Measurements from ENCODE around the gene JMY.
"Not testable (repeated sequence)": the region's sequence is repeated elsewhere in the genome, so short reads cannot be mapped to it uniquely, and the experiment has no call there.

JMY gene

GRCh38 chr5:79236970-79237739 lies 1.2 kb downstream of the JMY start:
- H3K27me3 ChIP-seq (ENCODE audit: control insufficient read depth in 2 of 2, insufficient read depth in 2 of 2, low read length in 2 of 2), result no peaks in the 10 kb centered on the region
- peak overlapping the region; percentile 83 to 97 for H3K9ac ChIP-seq (ENCODE audit: low read depth in 1 of 2, low read length in 2 of 2)
- peaks cover 0 to 11% of the 10 kb centered on the region in 2 donors for H3K4me1 ChIP-seq (ENCODE audit: control insufficient read depth in 2 of 2, insufficient read depth in 2 of 2, low read length in 2 of 2)
- no peaks in the 10 kb centered on the region for H3K36me3 ChIP-seq (ENCODE audit: control insufficient read depth in 2 of 2, insufficient read depth in 2 of 2, low read length in 2 of 2)
- peak overlapping the region; percentile 84 to 93 for H3K27ac ChIP-seq (ENCODE audit: low read depth in 2 of 2, low read length in 2 of 2)
- no peaks in the 10 kb centered on the region for H3K9me3 ChIP-seq (ENCODE audit: control insufficient read depth in 2 of 2, low read length in 2 of 2)
- H3K4me3 ChIP-seq (ENCODE audit: low read length in 2 of 2), result peak overlapping the region; percentile 91

- Histone ChIP-seq H3K9ac (ENCODE audit: low read depth in 1 of 2, low read length in 2 of 2) (peak overlapping the region; percentile 83 to 97), H3K27me3 (ENCODE audit: control insufficient read depth in 2 of 2, insufficient read depth in 2 of 2, low read length in 2 of 2) (no peaks in the 10 kb centered on the region), H3K27ac (ENCODE audit: low read depth in 2 of 2, low read length in 2 of 2) (peak overlapping the region; percentile 84 to 93), H3K36me3 (ENCODE audit: control insufficient read depth in 2 of 2, insufficient read depth in 2 of 2, low read length in 2 of 2) (no peaks in the 10 kb centered on the region), H3K4me3 (ENCODE audit: low read length in 2 of 2) (peak overlapping the region; percentile 91), H3K9me3 (ENCODE audit: control insufficient read depth in 2 of 2, low read length in 2 of 2) (no peaks in the 10 kb centered on the region), H3K4me1 (ENCODE audit: control insufficient read depth in 2 of 2, insufficient read depth in 2 of 2, low read length in 2 of 2) (peaks cover 0 to 11% of the 10 kb centered on the region in 2 donors)
These were observed 2.0 kb downstream of the JMY start for GRCh38 chr5:79237740-79238560.

- Histone ChIP-seq H3K9me3 (ENCODE audit: control insufficient read depth in 2 of 2, low read length in 2 of 2) (no peaks in the 10 kb centered on the region), H3K36me3 (ENCODE audit: control insufficient read depth in 2 of 2, insufficient read depth in 2 of 2, low read length in 2 of 2) (no peaks in the 10 kb centered on the region), H3K27ac (ENCODE audit: low read depth in 2 of 2, low read length in 2 of 2) (no peak overlapping the region), H3K4me3 (ENCODE audit: low read length in 2 of 2) (no peak overlapping the region), H3K4me1 (ENCODE audit: control insufficient read depth in 2 of 2, insufficient read depth in 2 of 2, low read length in 2 of 2) (peaks cover 0 to 5% of the 10 kb centered on the region in 2 donors), H3K27me3 (ENCODE audit: control insufficient read depth in 2 of 2, insufficient read depth in 2 of 2, low read length in 2 of 2) (no peaks in the 10 kb centered on the region), H3K9ac (ENCODE audit: low read depth in 1 of 2, low read length in 2 of 2) (no peak overlapping the region)
These were observed 4.6 kb downstream of the JMY start for GRCh38 chr5:79240561-79240960.

- Histone ChIP-seq H3K4me1 (ENCODE audit: control insufficient read depth in 2 of 2, insufficient read depth in 2 of 2, low read length in 2 of 2) (peaks cover 0 to 3% of the 10 kb centered on the region in 2 donors), H3K27me3 (ENCODE audit: control insufficient read depth in 2 of 2, insufficient read depth in 2 of 2, low read length in 2 of 2) (no peaks in the 10 kb centered on the region), H3K9me3 (ENCODE audit: control insufficient read depth in 2 of 2, low read length in 2 of 2) (no peaks in the 10 kb centered on the region), H3K9ac (ENCODE audit: low read depth in 1 of 2, low read length in 2 of 2) (no peak overlapping the region), H3K36me3 (ENCODE audit: control insufficient read depth in 2 of 2, insufficient read depth in 2 of 2, low read length in 2 of 2) (no peaks in the 10 kb centered on the region), H3K27ac (ENCODE audit: low read depth in 2 of 2, low read length in 2 of 2) (no peak overlapping the region), H3K4me3 (ENCODE audit: low read length in 2 of 2) (no peak overlapping the region)
These were observed 5.6 kb downstream of the JMY start for GRCh38 chr5:79241535-79241979.

- H3K4me3 ChIP-seq (ENCODE audit: low read length in 2 of 2), result no peak overlapping the region
- no peak overlapping the region for H3K27ac ChIP-seq (ENCODE audit: low read depth in 2 of 2, low read length in 2 of 2)
- H3K4me1 ChIP-seq (ENCODE audit: control insufficient read depth in 2 of 2, insufficient read depth in 2 of 2, low read length in 2 of 2), result peaks cover 0 to 3% of the 10 kb centered on the region in 2 donors
- H3K36me3 ChIP-seq (ENCODE audit: control insufficient read depth in 2 of 2, insufficient read depth in 2 of 2, low read length in 2 of 2), result no peaks in the 10 kb centered on the region
- no peak overlapping the region for H3K9ac ChIP-seq (ENCODE audit: low read depth in 1 of 2, low read length in 2 of 2)
- H3K9me3 ChIP-seq (ENCODE audit: control insufficient read depth in 2 of 2, low read length in 2 of 2), result no peaks in the 10 kb centered on the region
- no peaks in the 10 kb centered on the region for H3K27me3 ChIP-seq (ENCODE audit: control insufficient read depth in 2 of 2, insufficient read depth in 2 of 2, low read length in 2 of 2)
These were observed 6.5 kb downstream of the JMY start for GRCh38 chr5:79242242-79243039.

GRCh38 chr5:79243224-79243623 lies 7.3 kb downstream of the JMY start:
- no peaks in the 10 kb centered on the region for H3K4me1 ChIP-seq (ENCODE audit: control insufficient read depth in 2 of 2, insufficient read depth in 2 of 2, low read length in 2 of 2)
- no peak overlapping the region for H3K4me3 ChIP-seq (ENCODE audit: low read length in 2 of 2)
- no peaks in the 10 kb centered on the region for H3K9me3 ChIP-seq (ENCODE audit: control insufficient read depth in 2 of 2, low read length in 2 of 2)
- no peaks in the 10 kb centered on the region for H3K36me3 ChIP-seq (ENCODE audit: control insufficient read depth in 2 of 2, insufficient read depth in 2 of 2, low read length in 2 of 2)
- H3K27me3 ChIP-seq (ENCODE audit: control insufficient read depth in 2 of 2, insufficient read depth in 2 of 2, low read length in 2 of 2), result no peaks in the 10 kb centered on the region
- no peak overlapping the region for H3K27ac ChIP-seq (ENCODE audit: low read depth in 2 of 2, low read length in 2 of 2)
- no peak overlapping the region for H3K9ac ChIP-seq (ENCODE audit: low read depth in 1 of 2, low read length in 2 of 2)

- H3K9me3 ChIP-seq (ENCODE audit: control insufficient read depth in 2 of 2, low read length in 2 of 2); H3K4me1 ChIP-seq (ENCODE audit: control insufficient read depth in 2 of 2, insufficient read depth in 2 of 2, low read length in 2 of 2); H3K9ac ChIP-seq (ENCODE audit: low read depth in 1 of 2, low read length in 2 of 2); H3K27me3 ChIP-seq (ENCODE audit: control insufficient read depth in 2 of 2, insufficient read depth in 2 of 2, low read length in 2 of 2); H3K27ac ChIP-seq (ENCODE audit: low read depth in 2 of 2, low read length in 2 of 2); H3K4me3 ChIP-seq (ENCODE audit: low read length in 2 of 2); H3K36me3 ChIP-seq (ENCODE audit: control insufficient read depth in 2 of 2, insufficient read depth in 2 of 2, low read length in 2 of 2): not testable (repeated sequence)
These were observed 18.1 kb downstream of the JMY start for GRCh38 chr5:79254067-79254466.

- Histone ChIP-seq H3K4me1 (ENCODE audit: control insufficient read depth in 2 of 2, insufficient read depth in 2 of 2, low read length in 2 of 2) (peaks cover 0 to 2% of the 10 kb centered on the region in 2 donors), H3K9me3 (ENCODE audit: control insufficient read depth in 2 of 2, low read length in 2 of 2) (no peaks in the 10 kb centered on the region), H3K36me3 (ENCODE audit: control insufficient read depth in 2 of 2, insufficient read depth in 2 of 2, low read length in 2 of 2) (no peaks in the 10 kb centered on the region), H3K27ac (ENCODE audit: low read depth in 2 of 2, low read length in 2 of 2) (no peak overlapping the region), H3K4me3 (ENCODE audit: low read length in 2 of 2) (no peak overlapping the region), H3K27me3 (ENCODE audit: control insufficient read depth in 2 of 2, insufficient read depth in 2 of 2, low read length in 2 of 2) (no peaks in the 10 kb centered on the region), H3K9ac (ENCODE audit: low read depth in 1 of 2, low read length in 2 of 2) (no peak overlapping the region)
These were observed 20.0 kb downstream of the JMY start for GRCh38 chr5:79255786-79256557.

GRCh38 chr5:79256563-79256962 lies 20.6 kb downstream of the JMY start:
- H3K9me3 ChIP-seq (ENCODE audit: control insufficient read depth in 2 of 2, low read length in 2 of 2), result no peaks in the 10 kb centered on the region
- no peaks in the 10 kb centered on the region for H3K27me3 ChIP-seq (ENCODE audit: control insufficient read depth in 2 of 2, insufficient read depth in 2 of 2, low read length in 2 of 2)
- H3K27ac ChIP-seq (ENCODE audit: low read depth in 2 of 2, low read length in 2 of 2), result no peak overlapping the region
- no peaks in the 10 kb centered on the region for H3K36me3 ChIP-seq (ENCODE audit: control insufficient read depth in 2 of 2, insufficient read depth in 2 of 2, low read length in 2 of 2)
- H3K4me3 ChIP-seq (ENCODE audit: low read length in 2 of 2), result no peak overlapping the region
- no peak overlapping the region for H3K9ac ChIP-seq (ENCODE audit: low read depth in 1 of 2, low read length in 2 of 2)
- H3K4me1 ChIP-seq (ENCODE audit: control insufficient read depth in 2 of 2, insufficient read depth in 2 of 2, low read length in 2 of 2), result peaks cover 0 to 2% of the 10 kb centered on the region in 2 donors

Data from mucosa of rectum (tissue), 2 donors.